ENCODE measurements around the gene EPB41L5. TPM values are rescaled to one million over a fixed set of nuclear protein-coding genes. Genes with fewer than 3 reads are reported as not detected.
"Not testable (repeated sequence)": the region's sequence is repeated elsewhere in the genome, so short reads cannot be mapped to it uniquely, and the experiment has no call there.

Gene EPB41L5
- total and polyA plus RNA-seq, 9 donors: 10.3 to 22.7 (median 12.8) TPM

GRCh38 chr2:120133572-120134244, 120.8 kb downstream of the EPB41L5 start:
- Histone ChIP-seq H3K36me3 (ENCODE audit: control insufficient read depth, insufficient read depth, low read length) (peaks cover 22% of the 10 kb centered on the region), H3K27ac (ENCODE audit: low read length) (no peak overlapping the region), H3K9me3 (replicated peaks; ENCODE audit: control insufficient read depth, low read depth, low read length) (peaks cover 14% of the 10 kb centered on the region), H3K27me3 (ENCODE audit: control insufficient read depth, insufficient read depth, low read length) (no peaks in the 10 kb centered on the region), H3K4me1 (ENCODE audit: control insufficient read depth, insufficient read depth, low read length) (no peaks in the 10 kb centered on the region), H3K4me3 (ENCODE audit: low read length) (no peak overlapping the region)
- 100% methylated on average over 1 of the region's 2 CpGs for WGBS (ENCODE audit: insufficient coverage)
- no peak for DNase-seq

- H3K4me1 ChIP-seq (ENCODE audit: control insufficient read depth, insufficient read depth, low read length): no peaks in the 10 kb centered on the region
- no peaks in the 10 kb centered on the region for H3K27me3 ChIP-seq (ENCODE audit: control insufficient read depth, insufficient read depth, low read length)
- H3K9me3 ChIP-seq (replicated peaks; ENCODE audit: control insufficient read depth, low read depth, low read length): peaks cover 14% of the 10 kb centered on the region
- H3K4me3 ChIP-seq (ENCODE audit: low read length): no peak overlapping the region
- DNase-seq: no peak
- peaks cover 22% of the 10 kb centered on the region for H3K36me3 ChIP-seq (ENCODE audit: control insufficient read depth, insufficient read depth, low read length)
- 100% methylated on average over 2 of the region's 4 CpGs for WGBS (ENCODE audit: insufficient coverage)
- H3K27ac ChIP-seq (ENCODE audit: low read length): no peak overlapping the region
These were observed 121.4 kb downstream of the EPB41L5 start for GRCh38 chr2:120134263-120134662.

- peaks cover 22% of the 10 kb centered on the region for H3K36me3 ChIP-seq (ENCODE audit: control insufficient read depth, insufficient read depth, low read length)
- no CpG with 5 or more reads among the region's 2 CpGs for WGBS (ENCODE audit: insufficient coverage)
- H3K9me3 ChIP-seq (replicated peaks; ENCODE audit: control insufficient read depth, low read depth, low read length): peaks cover 14% of the 10 kb centered on the region
- H3K27me3 ChIP-seq (ENCODE audit: control insufficient read depth, insufficient read depth, low read length); DNase-seq; H3K4me1 ChIP-seq (ENCODE audit: control insufficient read depth, insufficient read depth, low read length); H3K27ac ChIP-seq (ENCODE audit: low read length); H3K4me3 ChIP-seq (ENCODE audit: low read length): not testable (repeated sequence)
These were observed 122.1 kb downstream of the EPB41L5 start for GRCh38 chr2:120135013-120135412.

GRCh38 chr2:120140866-120141265, 128.0 kb downstream of the EPB41L5 start:
- Histone ChIP-seq H3K27me3 (ENCODE audit: control insufficient read depth, insufficient read depth, low read length) (no peaks in the 10 kb centered on the region), H3K4me3 (ENCODE audit: low read length) (no peak overlapping the region), H3K4me1 (ENCODE audit: control insufficient read depth, insufficient read depth, low read length) (no peaks in the 10 kb centered on the region), H3K36me3 (ENCODE audit: control insufficient read depth, insufficient read depth, low read length) (no peaks in the 10 kb centered on the region), H3K9me3 (replicated peaks; ENCODE audit: control insufficient read depth, low read depth, low read length) (no peaks in the 10 kb centered on the region), H3K27ac (ENCODE audit: low read length) (no peak overlapping the region)
- no CpG with 5 or more reads among the region's 4 CpGs for WGBS (ENCODE audit: insufficient coverage)
- no peak for DNase-seq

- no peaks in the 10 kb centered on the region for H3K27me3 ChIP-seq (ENCODE audit: control insufficient read depth, insufficient read depth, low read length)
- H3K27ac ChIP-seq (ENCODE audit: low read length): no peak overlapping the region
- no peak overlapping the region for H3K4me3 ChIP-seq (ENCODE audit: low read length)
- no peak for DNase-seq
- H3K9me3 ChIP-seq (replicated peaks; ENCODE audit: control insufficient read depth, low read depth, low read length): no peaks in the 10 kb centered on the region
- no peaks in the 10 kb centered on the region for H3K4me1 ChIP-seq (ENCODE audit: control insufficient read depth, insufficient read depth, low read length)
- no peaks in the 10 kb centered on the region for H3K36me3 ChIP-seq (ENCODE audit: control insufficient read depth, insufficient read depth, low read length)
- 86% methylated on average over 1 of the region's 2 CpGs for WGBS (ENCODE audit: insufficient coverage)
These were observed 128.6 kb downstream of the EPB41L5 start for GRCh38 chr2:120141300-120142069.

- H3K9me3 ChIP-seq (replicated peaks; ENCODE audit: control insufficient read depth, low read depth, low read length): no peaks in the 10 kb centered on the region
- H3K27me3 ChIP-seq (ENCODE audit: control insufficient read depth, insufficient read depth, low read length): no peaks in the 10 kb centered on the region
- H3K4me3 ChIP-seq (ENCODE audit: low read length): no peak overlapping the region
- peak; percentile 19 for DNase-seq
- no peak overlapping the region for H3K27ac ChIP-seq (ENCODE audit: low read length)
- no peaks in the 10 kb centered on the region for H3K36me3 ChIP-seq (ENCODE audit: control insufficient read depth, insufficient read depth, low read length)
- 80% methylated on average over 1 of the region's 2 CpGs for WGBS (ENCODE audit: insufficient coverage)
- H3K4me1 ChIP-seq (ENCODE audit: control insufficient read depth, insufficient read depth, low read length): no peaks in the 10 kb centered on the region
These were observed 129.8 kb downstream of the EPB41L5 start for GRCh38 chr2:120142528-120143219.

- Histone ChIP-seq H3K27me3 (ENCODE audit: control insufficient read depth, insufficient read depth, low read length) (no peaks in the 10 kb centered on the region), H3K9me3 (replicated peaks; ENCODE audit: control insufficient read depth, low read depth, low read length) (peaks cover 6% of the 10 kb centered on the region), H3K27ac (ENCODE audit: low read length) (no peak overlapping the region), H3K4me1 (ENCODE audit: control insufficient read depth, insufficient read depth, low read length) (no peaks in the 10 kb centered on the region), H3K4me3 (ENCODE audit: low read length) (no peak overlapping the region), H3K36me3 (ENCODE audit: control insufficient read depth, insufficient read depth, low read length) (peaks cover 6% of the 10 kb centered on the region)
- no peak for DNase-seq
- WGBS (ENCODE audit: insufficient coverage): no CpG with 5 or more reads among the region's 1 CpG
These were observed 135.4 kb downstream of the EPB41L5 start for GRCh38 chr2:120148229-120148628.

GRCh38 chr2:120148669-120149068, 135.8 kb downstream of the EPB41L5 start:
- H3K4me1 ChIP-seq (ENCODE audit: control insufficient read depth, insufficient read depth, low read length): no peaks in the 10 kb centered on the region
- no peak for DNase-seq
- H3K4me3 ChIP-seq (ENCODE audit: low read length): no peak overlapping the region
- WGBS (ENCODE audit: insufficient coverage): no CpG with 5 or more reads among the region's 3 CpGs
- peaks cover 6% of the 10 kb centered on the region for H3K9me3 ChIP-seq (replicated peaks; ENCODE audit: control insufficient read depth, low read depth, low read length)
- H3K36me3 ChIP-seq (ENCODE audit: control insufficient read depth, insufficient read depth, low read length): peaks cover 6% of the 10 kb centered on the region
- H3K27ac ChIP-seq (ENCODE audit: low read length): no peak overlapping the region
- H3K27me3 ChIP-seq (ENCODE audit: control insufficient read depth, insufficient read depth, low read length): no peaks in the 10 kb centered on the region

GRCh38 chr2:120149406-120149805, 136.5 kb downstream of the EPB41L5 start:
- H3K9me3 ChIP-seq (replicated peaks; ENCODE audit: control insufficient read depth, low read depth, low read length): peaks cover 8% of the 10 kb centered on the region
- peaks cover 6% of the 10 kb centered on the region for H3K36me3 ChIP-seq (ENCODE audit: control insufficient read depth, insufficient read depth, low read length)
- no peak overlapping the region for H3K4me3 ChIP-seq (ENCODE audit: low read length)
- no peak for DNase-seq
- no CpG with 5 or more reads among the region's 2 CpGs for WGBS (ENCODE audit: insufficient coverage)
- H3K27ac ChIP-seq (ENCODE audit: low read length): no peak overlapping the region
- no peaks in the 10 kb centered on the region for H3K27me3 ChIP-seq (ENCODE audit: control insufficient read depth, insufficient read depth, low read length)
- H3K4me1 ChIP-seq (ENCODE audit: control insufficient read depth, insufficient read depth, low read length): no peaks in the 10 kb centered on the region

- peaks cover 9% of the 10 kb centered on the region for H3K9me3 ChIP-seq (replicated peaks; ENCODE audit: control insufficient read depth, low read depth, low read length)
- H3K27me3 ChIP-seq (ENCODE audit: control insufficient read depth, insufficient read depth, low read length): no peaks in the 10 kb centered on the region
- H3K4me3 ChIP-seq (ENCODE audit: low read length): no peak overlapping the region
- DNase-seq: no peak
- H3K4me1 ChIP-seq (ENCODE audit: control insufficient read depth, insufficient read depth, low read length): no peaks in the 10 kb centered on the region
- WGBS (ENCODE audit: insufficient coverage): 100% methylated on average over 2 of the region's 4 CpGs
- H3K27ac ChIP-seq (ENCODE audit: low read length): no peak overlapping the region
- H3K36me3 ChIP-seq (ENCODE audit: control insufficient read depth, insufficient read depth, low read length): peaks cover 6% of the 10 kb centered on the region
These were observed 137.2 kb downstream of the EPB41L5 start for GRCh38 chr2:120150040-120150482.
